HK-2 (cell line): Measurements from ENCODE around the gene RAB5IF.
A peak's percentile ranks its signal among the peaks of the same experiment; 100 is the strongest.
"Not testable (repeated sequence)": the region's sequence is repeated elsewhere in the genome, so short reads cannot be mapped to it uniquely, and the experiment has no call there.

ENCODE experiments used
- DNase-seq: peaks from one replicate; pipeline ENCODE4 v3.0.0-alpha.2; 2018; ENCODE audit not compliant: unreplicated experiment

Gene RAB5IF

DNA sequence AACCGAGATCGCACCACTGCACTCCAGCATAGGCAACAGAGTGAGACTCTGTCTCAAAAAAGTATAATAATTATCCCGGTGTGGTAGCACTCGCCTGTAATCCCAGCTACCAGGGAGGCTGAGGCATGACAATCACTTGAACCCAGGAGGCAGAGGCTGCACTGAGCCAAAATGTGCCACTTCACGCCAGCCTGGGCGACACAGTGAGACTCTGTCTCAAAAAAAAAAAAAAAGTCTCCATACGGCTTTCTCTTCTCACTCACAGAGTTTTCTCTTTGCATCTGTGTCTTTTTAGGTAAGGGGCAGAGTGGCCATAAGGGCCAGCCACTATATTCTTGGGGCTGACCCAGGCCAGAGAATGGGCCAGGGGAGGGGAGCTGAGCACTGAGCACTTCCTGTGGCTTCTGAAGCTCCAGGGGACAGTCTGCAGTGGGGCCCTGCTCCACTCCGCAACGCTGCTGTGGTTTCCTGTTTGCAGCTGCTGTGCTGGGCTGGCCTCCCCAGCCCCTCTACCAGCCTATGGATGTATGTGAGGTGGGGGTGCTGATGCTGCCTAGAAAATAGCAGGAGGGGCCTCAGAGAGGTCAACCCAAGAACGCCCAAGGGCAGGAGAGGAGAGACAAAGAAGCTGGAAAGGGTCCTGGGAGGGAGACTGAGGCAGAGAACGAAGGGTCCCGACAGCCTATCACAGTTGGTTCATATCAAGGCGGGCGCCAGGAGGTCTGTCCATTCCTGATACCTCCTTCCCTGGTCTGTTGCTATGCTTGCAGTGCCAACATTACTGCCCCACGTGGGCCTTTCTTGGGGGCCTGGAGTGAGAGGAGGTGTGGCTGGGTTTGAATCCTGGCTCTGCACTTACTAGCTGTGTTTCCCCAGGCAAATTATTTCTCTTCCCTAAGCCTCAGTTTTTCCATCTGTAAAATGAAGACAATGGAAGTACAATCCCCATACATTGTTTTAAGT lies 24.4 kb downstream of the RAB5IF start:
- no peak for DNase-seq

DNA sequence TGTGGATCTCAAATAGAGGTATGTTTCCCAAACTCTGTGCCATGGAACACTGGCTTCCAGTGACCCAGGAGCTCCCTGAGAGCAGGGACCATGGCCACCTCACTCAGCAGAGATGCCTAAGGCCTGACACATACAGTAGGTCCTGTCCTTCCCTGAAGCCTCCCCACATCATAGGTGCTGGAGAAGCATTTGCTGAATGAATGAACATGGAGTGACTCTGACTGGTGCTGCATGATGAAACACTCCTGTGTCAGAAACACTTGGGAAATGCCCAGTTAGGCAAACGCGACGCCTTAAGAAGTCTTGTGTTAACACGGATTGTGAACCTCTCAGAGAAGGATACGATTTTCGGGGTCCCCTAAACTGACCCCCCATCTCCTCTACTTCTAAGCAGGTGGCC lies 26.1 kb downstream of the RAB5IF start:
- peak; percentile 26 for DNase-seq

DNA sequence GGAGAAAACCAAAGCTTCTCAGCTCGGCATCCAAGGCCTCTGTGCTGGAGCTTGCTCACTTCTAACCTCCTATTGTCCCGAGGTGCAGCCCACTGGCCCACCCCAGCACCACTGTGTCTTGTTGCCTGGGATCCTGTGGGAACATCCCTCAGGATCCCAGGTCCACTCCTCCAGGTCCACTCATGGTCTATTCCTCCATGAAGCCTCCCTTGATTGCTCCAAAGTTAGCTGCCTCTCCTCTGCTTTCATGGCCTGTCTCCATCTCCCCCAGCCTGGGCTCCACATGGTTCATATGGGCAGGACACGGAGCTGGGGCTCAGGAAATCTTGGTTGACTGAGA lies 26.5 kb downstream of the RAB5IF start:
- DNase-seq = no peak

DNA sequence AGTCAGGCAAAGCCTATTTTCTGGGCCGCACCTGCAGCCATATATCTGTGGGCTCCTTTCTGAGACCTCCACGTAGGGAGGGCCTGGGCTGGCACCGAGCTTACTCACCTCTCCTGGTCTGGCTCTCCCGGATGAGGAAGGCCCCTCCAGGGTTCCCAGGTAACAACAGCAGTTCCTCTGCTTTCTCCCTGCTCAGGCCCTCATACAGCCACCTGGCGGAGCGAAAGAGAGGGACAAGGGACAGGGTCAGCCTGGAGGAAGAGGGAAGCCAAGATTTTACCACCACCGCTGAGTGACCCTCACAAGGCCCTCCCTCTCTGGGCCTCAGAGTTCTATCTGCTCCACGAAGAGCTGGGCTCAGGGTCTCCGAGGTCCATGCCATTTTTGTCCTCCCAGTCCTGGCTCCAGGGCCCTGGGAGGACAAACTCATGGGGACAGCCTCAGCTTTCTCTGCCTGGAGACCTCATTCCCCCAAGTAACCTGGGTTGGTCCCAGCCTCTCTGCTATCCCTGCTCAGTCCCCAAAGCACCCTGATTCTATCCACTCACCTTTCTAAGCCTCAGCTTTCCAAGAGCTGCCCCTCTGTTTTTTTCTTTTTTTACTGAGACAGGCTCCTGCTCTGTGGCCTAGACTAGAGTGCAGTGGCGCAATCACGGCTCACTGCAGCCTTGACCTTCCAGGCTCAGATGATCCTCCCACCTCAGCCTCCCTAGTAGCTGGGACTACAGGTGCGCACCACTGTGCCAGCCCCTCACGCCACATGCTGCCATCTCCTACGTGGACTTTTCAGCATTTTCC lies 27.1 kb downstream of the RAB5IF start:
- no peak for DNase-seq

DNA sequence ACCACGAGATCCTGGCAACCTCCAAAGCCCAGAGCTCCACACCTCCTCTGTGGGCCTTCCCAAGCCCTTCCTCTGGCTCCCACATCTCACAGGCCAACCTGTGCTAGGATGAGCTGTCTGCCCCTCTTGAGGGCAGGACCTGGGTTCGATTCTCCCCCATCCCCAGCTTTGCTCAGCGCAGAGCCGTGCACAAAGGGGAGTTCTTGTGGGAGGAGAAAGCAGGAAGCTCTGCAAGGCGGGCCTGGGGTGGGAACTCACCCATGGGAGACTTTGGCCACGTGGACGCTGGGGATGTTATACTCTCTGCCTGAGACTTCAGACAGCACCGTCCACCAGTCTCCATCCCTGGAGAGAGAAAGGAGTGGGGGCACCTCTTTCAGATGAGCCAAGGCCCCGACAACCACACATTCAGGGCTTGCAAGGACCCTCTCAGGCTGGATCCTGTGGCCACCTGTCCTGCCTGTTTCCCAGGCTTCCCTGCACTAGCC lies 27.8 kb downstream of the RAB5IF start:
- DNase-seq = no peak

DNA sequence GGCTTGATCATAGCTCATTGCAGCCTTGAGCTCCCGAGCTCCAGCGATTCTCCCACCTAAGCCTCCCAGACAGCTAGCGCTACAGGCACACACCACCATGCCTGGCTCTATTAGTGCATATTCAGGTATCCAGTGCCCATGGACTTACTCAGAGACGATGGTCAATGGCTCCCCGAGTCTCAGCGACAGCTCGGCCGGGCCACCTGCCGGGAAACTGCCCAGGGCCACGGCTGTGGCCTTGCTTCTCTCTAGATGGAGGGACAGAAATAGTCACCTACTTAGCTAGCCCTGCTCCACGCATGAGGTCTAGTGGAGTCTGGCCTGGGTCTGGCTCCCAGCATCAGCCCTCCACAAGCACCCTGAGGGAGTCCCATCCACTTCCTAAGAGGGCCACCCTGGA lies 28.8 kb downstream of the RAB5IF start:
- no peak for DNase-seq

DNA sequence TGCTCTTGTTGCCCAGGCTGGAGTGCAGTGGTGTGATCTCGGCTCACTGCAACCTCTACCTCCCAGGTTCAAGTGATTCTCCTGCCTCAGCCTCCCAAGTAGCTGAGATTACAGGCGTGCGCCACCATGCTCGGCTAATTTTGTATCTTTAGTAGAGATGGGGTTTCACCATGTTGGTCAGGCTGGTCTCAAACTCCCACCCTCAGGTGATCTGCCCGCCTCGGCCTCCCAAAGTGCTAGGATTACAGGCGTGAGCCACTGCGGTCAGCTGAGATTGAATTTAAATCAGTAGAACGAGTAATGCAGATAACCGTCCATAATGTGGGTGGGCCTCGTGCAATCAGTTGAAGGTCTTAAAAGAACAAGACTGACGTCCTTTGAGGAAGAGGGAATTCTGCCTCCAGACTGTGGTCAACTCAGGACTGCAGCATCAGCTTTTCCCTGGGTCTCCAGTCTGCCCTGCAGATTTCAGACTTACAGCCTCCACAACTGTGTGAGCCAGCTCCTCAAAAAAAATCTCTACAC lies 33.4 kb downstream of the RAB5IF start:
- DNase-seq = not testable (repeated sequence)

DNA sequence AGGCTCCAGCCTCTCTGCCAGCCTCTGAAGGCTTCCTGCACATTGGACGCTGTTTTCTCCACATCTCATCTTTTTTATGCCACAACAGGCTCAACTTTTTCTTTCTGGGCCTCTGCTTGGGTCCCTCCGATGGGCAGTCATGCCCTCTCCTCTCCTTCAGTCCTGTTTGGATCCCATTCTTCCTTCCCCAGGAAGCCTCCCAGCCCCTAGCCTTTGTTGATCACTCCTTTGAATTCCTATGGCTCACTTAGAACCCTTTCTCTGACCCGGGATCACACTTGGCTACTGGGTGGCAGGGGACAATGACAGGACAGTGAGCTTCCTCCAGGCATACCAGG lies 35.9 kb downstream of the RAB5IF start:
- no peak for DNase-seq

DNA sequence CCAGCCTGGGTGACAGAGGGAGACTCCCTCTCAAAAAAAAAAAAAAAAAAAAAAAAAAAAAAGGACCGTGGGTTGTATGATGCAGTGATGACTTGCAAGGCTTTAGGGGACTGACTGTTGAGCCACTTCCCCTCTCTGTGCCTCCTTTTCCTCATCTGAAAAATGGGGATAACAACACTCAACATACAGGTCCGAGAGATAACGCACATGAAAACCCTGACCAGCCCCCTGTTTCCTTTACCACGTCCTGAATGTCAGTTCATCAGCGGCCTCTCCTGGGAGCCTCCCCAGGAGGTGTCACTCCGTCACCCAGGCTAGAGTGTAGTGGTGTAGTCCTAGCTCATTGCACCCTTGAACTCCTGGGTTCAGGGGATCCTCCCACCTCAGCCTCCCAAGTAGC lies 36.6 kb downstream of the RAB5IF start:
- no peak for DNase-seq

DNA sequence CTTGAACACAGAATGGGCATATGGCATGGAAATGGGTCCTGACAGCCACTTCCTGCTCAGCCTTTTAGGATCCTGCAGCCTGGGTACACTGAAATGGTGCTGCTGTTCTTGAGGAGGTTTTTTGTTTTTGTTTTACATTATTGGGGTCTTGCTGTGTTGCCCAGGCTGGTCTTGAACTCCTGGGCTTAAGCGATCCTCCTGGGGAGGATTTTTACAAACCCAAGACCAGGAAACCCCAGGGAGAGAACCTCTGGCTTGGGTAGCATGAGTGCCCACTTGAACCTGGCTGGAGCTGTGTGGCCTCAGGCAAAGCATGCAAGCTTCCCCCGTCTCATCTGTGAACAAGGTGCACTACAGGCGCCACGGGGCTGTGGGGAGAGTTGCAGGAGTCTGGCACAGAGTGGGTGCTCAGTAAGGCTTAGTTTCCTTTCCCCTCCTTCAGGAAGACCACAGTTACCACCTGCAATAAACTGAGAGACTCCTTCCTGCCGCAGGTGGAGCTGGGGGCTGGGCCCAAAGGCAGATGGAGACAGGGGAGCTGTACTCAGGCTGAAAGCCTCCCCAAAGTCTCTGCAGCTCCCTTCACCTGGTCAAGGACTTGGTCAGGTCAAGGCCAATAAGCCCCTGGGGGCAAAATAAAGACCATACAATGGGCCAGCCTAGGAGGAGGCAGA lies 38.6 kb downstream of the RAB5IF start:
- no peak for DNase-seq

DNA sequence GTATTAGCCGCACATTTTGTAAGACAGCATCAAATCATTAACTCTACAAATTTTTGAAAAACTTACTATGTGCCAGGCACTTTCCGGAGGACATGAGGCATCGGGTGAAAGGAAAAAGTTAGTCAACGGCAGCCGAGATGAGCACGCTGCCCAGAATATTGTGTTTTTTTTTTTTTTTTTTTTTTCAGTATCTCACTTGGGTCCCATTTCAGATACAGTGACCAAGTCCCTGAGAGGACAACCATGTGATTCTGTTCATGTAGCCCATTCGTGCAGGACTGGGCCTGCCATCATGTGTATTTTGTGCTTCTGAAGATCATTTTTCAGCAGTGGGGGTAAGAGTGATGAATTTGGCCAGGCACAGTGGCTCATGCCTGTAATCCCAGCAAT lies 39.1 kb downstream of the RAB5IF start:
- no peak for DNase-seq

DNA sequence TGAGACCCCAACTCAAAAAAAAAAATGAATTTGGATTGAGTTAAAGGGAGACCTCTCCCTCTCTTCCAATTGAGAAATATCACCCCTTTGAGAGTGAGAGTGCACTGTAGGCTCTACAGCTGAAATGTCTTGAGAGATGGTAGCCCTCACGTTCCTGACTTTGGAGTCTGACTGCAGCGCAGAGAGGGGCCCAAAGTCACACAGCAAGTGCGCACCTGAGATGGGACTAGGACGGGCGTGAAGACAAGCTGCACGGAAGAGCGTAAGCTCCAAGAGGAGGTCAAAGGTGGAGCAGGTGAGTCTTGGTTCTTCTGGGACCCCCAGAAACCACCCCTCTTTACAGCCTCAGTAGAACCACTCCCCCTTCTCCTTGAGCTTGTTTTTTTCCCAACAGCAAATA lies 39.8 kb downstream of the RAB5IF start:
- DNase-seq = no peak

DNA sequence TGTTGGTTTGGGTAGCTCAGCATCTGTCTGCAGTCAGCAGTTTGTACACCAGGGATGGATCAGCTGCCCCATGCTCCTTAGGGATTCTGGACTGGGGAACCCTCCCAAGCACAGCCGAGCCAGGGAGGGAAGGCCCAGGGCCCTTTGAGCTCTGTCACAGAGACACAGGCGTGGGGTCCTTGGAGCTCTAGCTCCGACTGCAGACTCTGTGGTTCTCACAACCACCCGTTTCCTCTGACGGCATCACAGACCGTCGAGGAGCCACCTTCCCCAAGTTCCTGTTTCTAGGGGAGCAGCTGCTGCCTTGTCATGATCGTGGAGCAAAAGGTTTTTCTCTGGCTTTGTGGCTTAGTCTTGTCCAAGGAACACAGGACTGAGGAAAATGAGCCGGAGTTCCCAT lies 40.4 kb downstream of the RAB5IF start, which contains the start of gene SLA2:
SLA2 (minus strand) TSS at position 199 of the 400 bp plus-strand sequence. CDS start 4,861 bp downstream, outside the sequence.
- DNase-seq = no peak

DNA sequence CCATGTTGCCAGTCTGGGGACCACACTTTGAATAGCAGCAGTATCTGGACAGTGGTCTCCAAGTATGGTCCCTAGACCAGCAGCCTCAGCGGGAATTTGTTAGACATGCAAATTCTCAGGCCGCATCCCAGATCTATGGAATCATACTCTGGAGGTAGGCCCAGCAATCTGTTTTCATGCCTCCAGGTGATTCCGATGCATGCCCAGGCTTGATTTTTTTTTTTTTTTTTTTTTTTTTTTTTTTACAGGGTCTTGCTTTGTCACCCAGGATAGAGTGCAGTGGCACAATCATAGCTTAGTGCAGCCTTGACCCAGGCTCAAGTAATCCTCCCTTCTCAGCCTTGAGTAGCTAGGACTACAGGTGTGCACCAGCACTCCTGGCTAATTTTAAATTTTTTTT lies 41.1 kb downstream of the RAB5IF start:
- DNase-seq = no peak

DNA sequence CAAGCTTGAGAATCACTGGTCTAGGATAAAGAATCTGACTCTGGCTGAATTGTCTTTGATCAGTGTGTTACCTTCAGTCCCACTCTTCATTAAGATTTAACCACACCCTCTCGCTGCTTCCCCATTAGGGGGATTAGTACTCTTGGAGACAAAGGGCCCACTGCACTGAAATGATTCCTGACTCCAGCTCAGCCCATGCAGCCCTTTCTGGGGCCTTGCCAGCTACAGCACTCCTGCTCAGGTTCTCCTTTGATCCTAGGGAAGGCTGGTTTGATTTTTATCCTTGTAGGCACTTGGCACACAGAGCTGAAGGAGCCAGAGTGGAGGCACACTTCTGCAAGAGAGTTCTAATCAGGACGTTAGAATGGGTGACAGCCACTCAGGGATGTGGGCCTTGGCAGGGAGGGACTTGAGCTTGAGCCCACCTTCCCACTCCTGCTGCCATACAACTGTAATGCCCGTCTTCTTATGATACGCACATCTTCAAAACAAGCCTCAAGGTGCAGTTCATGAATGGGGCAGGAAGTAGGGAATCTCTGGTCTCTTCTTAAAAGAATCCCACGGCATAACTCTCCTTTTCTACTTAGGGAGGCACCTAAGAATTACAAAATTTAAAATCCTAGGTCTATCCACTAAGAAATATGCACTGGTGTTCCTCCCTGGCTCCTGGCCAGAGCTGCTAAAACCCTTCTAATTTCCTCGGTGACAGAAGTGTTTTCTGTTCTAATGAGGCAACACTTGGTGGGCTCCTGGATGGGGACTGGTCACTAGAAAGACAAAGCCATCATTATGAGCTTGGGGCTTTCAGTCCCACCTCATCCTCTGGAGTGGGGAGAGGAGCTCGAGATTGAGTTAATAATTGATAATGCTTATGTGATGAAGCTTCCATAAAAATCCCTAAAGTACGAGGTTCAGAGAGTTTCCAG lies 41.9 kb downstream of the RAB5IF start:
- no peak for DNase-seq

DNA sequence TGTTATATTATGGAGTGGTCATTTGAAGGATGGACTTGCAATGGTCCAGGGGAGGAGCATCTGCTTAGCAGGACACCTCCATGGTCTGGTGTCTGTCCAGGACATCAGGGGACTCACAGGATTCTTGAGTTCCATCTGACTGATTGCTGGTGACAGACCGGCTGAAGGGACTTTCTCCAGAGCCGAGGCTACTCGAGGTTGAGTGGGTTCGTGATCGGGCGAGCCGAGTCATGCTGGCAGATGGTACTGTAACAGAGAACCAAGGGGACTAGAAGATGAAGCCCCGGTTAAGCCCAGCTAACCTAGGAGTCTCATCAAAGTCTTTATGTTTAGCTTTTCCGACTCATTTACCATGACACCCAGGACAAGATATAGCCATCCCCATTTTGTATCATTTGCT lies 47.9 kb downstream of the RAB5IF start:
- DNase-seq = no peak

DNA sequence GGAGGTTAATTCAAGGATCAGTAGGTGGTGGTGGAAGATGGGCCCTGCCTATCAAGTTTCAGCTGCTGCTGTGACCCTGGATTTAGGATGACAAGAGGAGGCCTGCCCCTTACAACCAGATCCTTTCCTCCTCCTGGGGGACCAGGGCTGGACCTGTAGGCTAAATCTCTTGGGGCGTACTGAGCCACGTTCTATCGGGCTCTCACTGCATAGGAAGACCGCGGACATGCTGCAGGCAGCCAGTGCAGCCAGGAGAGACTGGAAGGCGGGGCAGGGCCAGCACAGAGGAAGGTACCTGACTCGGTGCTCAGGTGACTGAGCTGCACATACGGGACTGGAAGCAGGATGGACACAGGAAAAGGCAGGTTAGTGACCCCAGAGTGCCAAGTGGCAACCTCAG lies 48.9 kb downstream of the RAB5IF start:
- no peak for DNase-seq

DNA sequence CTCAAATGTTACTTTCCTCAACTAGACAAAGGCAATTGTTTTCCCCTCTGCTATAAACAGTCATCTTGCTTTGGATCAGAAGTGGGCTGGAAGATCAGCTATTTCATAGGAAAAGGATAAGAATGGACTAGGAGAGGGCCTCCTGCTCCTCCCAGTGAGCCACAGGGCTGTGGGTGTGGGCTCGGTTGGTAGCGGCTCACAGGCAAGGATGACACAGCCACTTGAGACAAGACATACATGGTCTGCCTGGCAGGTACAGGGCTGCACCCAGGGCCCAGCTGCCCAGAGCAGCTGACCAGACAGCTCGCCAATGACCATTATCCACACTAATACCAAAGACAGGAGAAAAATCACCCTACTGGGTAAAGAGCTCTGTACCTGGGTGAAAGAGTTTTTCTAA lies 49.4 kb downstream of the RAB5IF start:
- DNase-seq = peak; percentile 42

DNA sequence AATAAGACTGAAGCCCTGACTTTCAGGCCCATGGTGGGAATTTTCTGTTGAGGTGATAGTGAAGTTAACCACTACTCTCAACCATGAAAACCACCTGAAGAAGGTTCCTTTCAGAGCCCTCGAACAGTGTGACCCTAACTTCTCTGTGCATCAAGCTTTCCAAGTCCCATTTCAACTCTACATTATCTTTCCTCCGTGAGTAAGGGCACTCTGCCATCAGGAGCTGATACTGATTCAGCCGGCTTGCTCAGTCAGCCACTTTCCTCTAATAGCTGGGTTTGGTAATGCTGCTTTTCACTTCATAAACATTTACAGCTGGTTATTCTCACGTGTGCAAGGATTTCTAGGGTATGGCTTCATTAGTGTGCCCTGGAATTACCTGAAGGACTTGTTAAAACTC lies 51.2 kb downstream of the RAB5IF start:
- no peak for DNase-seq

DNA sequence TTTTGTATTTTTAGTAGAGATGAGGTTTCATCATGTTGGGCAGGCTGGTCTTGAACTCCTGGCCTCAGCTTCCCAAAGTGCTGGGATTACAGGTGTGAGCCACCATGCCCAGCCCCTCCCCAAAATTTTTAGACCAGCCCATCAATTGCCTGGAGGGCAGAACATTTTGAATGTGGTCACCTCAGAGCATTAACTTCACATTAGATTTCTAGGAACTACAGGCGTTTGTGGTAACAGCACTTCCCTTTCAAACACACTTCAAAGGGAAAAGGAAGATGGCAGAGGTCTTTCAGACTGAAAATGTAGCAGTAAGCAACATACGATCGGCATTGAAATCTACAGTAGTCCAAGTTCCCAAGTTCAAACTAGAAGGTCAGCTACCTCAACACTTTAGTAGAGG lies 52.7 kb downstream of the RAB5IF start:
- no peak for DNase-seq
